Kidney capillary endothelial cell (primary cell): ENCODE results near the gene EP400.

Source experiments
- DNase-seq: peaks from one replicate; pipeline ENCODE4 v3.0.0-alpha.2; 2018; ENCODE audit warnings: low spot score

Gene EP400

DNA sequence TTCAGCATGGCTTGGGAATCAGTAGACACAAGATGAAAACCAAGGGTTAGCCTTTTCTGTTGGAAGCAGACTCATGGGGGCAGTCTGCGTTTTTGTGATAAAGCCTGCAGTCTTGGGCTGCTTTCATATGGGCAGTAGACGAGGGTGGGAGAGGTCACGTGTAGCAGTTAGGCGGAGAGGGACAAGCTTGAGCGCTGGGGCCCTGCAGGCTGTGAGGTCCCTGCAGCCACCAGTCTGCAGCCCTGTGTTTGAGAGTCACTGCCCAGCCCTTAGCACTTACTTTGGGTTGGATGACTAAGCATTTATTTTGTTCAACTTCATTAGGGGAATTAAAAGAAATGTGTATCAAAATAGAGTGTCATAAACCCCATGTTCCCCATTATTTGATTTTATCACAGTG, 37.2 kb downstream of the EP400 start:
- no peak for DNase-seq

DNA sequence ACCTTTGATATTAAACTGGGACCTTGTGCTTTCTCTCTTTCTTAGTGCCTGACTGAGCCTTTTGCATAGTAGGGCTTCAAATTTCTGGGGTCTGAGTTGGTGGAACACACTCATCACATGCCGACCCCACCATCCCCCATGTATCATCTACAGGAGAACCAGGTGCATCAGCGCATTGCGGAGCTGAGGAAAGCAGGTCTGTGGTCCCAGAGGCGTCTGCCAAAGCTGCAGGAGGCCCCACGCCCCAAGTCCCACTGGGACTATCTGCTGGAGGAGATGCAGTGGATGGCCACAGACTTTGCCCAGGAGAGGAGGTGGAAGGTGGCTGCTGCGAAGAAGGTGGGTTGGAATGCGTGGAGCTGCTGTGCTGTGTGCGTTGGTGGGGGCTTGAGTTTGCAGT, 37.8 kb downstream of the EP400 start:
- DNase-seq: no peak

GRCh38 chr12:131988054-131988796, 38.5 kb downstream of the EP400 start:
- no peak for DNase-seq

GRCh38 chr12:131989021-131989420, 39.3 kb downstream of the EP400 start:
- DNase-seq: no peak

GRCh38 chr12:131990066-131990979, 40.6 kb downstream of the EP400 start:
- DNase-seq: no peak

GRCh38 chr12:131990980-131991305, 41.2 kb downstream of the EP400 start:
- no peak for DNase-seq

DNA sequence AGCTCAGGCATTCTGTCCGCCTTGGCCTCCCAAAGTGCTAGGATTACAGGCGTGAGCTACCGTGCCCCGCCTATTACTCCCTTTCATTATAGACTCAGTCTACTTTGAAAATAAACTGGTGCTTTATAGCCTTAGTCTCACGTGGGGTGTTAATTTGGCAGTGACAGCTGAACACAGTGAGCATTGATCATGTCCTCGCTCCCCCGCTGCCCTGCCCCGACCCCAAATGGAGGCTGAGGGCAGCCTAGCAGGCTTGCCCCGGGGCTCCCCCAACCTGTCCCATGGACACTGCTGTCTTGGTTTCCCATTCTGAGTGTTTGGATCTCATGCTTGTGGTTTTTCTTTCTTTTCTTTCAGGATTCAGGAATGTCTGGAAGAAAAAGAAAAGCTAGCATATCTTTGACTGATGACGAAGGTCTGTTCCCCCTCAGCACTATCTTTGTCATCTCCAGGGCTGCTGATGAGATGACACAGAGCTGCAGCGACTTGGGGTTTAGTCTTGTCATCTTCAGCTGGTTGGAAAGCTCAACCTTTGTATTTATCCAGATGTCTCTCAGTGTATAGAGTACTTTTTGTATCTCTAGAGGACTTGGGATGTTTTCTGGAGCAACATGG, 42.2 kb downstream of the EP400 start:
- DNase-seq: no peak

GRCh38 chr12:131994589-131994988, 44.8 kb downstream of the EP400 start:
- DNase-seq: no peak

- DNase-seq: no peak
Measured at GRCh38 chr12:132000286-132000872, 50.6 kb downstream of the EP400 start.

- no peak for DNase-seq
Measured at GRCh38 chr12:132003846-132004245, 54.1 kb downstream of the EP400 start.

GRCh38 chr12:132004946-132005345, 55.2 kb downstream of the EP400 start:
- no peak for DNase-seq

GRCh38 chr12:132006056-132006680, 56.4 kb downstream of the EP400 start:
- no peak for DNase-seq

GRCh38 chr12:132007041-132007440, 57.3 kb downstream of the EP400 start:
- DNase-seq: no peak

- no peak for DNase-seq
Measured at GRCh38 chr12:132009336-132009859, 59.7 kb downstream of the EP400 start.

DNA sequence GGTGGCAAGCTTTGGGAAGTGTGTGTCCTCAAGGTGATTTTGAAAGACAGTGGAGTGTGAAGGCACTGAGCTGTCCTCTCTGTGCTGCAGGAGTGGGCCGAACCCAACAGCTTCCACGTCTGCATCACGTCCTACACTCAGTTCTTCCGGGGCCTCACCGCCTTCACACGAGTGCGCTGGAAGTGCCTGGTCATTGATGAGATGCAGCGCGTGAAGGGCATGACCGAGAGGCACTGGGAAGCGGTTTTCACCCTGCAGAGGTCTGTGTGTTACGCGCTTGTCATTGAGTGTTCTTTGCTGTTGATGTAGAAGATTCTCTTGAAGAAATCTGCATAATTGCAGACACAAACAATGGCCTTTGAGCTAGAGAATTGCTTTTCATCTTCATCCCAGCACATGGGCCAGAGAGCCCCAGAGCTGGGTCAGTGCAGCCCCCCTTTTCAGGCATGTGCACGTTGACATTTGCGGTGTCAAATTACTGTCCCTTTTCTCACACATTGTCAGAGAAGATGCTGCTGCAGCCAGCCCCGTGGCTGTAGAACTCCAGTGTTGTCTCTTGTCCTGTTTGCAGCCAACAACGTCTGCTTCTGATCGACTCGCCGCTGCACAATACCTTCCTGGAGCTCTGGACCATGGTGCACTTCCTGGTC, 63.3 kb downstream of the EP400 start:
- no peak for DNase-seq

- no peak for DNase-seq
Measured at GRCh38 chr12:132014092-132014914, 64.6 kb downstream of the EP400 start.

DNA sequence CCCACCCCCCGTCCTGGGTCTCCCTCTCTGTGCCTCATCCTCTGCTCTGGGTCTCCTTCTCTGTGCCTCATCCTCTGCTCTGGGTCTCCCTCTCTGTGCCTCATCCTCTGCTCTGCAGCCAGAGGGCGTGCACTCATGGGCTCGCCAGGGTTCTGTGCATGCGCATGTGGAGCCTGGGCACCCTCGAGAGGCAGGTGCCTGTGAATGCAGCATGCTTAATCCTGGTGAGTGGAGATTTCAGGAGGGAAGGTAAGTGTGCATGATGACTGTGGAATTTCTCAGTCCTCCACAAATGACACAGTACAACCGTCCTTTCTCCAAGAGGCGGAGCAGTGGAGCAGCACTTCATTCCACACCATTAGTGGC, 65.2 kb downstream of the EP400 start:
- no peak for DNase-seq

DNA sequence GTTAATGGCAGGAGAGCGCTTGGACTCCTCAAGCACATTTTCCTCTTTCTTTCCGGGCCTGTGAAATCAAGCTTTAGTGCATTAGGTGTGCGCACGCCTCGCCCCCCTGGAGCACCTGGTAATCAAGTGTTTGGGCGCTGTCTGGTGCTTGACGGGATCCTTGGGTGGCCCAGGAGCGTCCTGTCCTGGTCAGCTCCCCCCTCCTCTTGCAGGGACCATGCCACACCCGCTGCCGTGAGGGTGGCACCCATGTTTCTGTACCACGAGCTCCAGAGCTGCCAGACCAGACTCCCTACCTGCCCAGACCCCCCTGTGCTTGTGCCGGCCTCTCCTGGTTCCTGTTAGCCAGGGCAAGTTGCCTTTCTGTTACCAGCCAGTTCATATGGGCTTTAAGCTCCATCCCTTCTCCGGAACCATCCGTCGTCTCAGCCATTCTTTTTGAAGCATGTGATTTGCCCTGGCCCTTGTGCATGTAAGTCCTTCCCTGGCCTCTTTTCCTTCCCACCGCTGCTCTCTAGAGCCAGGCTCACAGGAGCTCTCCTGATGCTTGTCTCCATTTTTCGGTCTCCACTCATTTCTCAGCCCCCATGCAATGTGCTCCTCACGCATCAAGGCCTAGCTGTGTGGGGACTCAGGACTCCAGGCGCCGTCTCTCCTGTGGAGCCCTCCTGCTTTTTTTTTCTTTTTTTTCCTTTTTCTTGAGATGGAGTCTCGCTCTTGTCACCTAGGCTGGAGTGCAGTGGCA, 66.1 kb downstream of the EP400 start:
- DNase-seq: no peak

GRCh38 chr12:132018193-132018916, 68.6 kb downstream of the EP400 start:
- no peak for DNase-seq
